H1 (cell line): Measurements from ENCODE around the gene LYSET. TPM values are rescaled to one million over a fixed set of nuclear protein-coding genes. Genes with fewer than 3 reads are reported as not detected.

Experiments used
- ASH2L ChIP-seq: fragments of 200-600, 300-600 bp; sonication (generic); IDR thresholded peaks from one replicate; pipeline ENCODE4 v1.7.1; 2017; ENCODE audit warnings: low read length
- BCL11A ChIP-seq, 2 experiments: IDR thresholded peaks; one replicate each; pipeline ENCODE4 v1.6.1; 2011; ENCODE audit warnings: low read depth in 2 of 2, low read length in 2 of 2, mild to moderate bottlenecking in 2 of 2
- FOSL1 ChIP-seq: IDR thresholded peaks from 2 replicates; pipeline ENCODE4 v1.6.1; 2011; ENCODE audit warnings: mild to moderate bottlenecking, low read depth, low read length, moderate library complexity; ENCODE audit not compliant: insufficient read depth
- NRF1 ChIP-seq: IDR thresholded peaks from 2 replicates; pipeline ENCODE4 v1.6.1; 2011; ENCODE audit warnings: mild to moderate bottlenecking, low read depth, low read length, improper control_type of control experiment
- RFX5 ChIP-seq: IDR thresholded peaks from 2 replicates; pipeline ENCODE4 v1.6.1; 2011; ENCODE audit warnings: low read depth, low read length, improper control_type of control experiment, borderline replicate concordance
- RXRA ChIP-seq: IDR thresholded peaks from 2 replicates; pipeline ENCODE4 v1.6.1; 2011; ENCODE audit warnings: low read depth, mild to moderate bottlenecking, low read length, moderate library complexity; ENCODE audit not compliant: insufficient read depth
- YY1 ChIP-seq: IDR thresholded peaks from 2 replicates; pipeline ENCODE4 v1.6.1; 2011; ENCODE audit warnings: low read depth, mild to moderate bottlenecking, low read length
- polyA plus RNA-seq, 7 experiments: library from polyadenylated mRNA; depleted of rRNA in 3 of 7; stranded (reverse) in 5 of 7; unstranded in 2 of 7; fragments of >200 nt in 5 of 7; fragments of 200-250 nt in 2 of 7; gene quantifications; 1 replicate in 5 of 7; 2 replicates in 1 of 7; 4 replicates in 1 of 7; pipeline versions ENCODE4 v1.2.1 to v1.2.3, GENCODE V29; 2011 to 2013; ENCODE audit warnings: missing spikeins in 2 of 7, mixed read lengths in 2 of 7
- total RNA-seq: library from RNA; stranded (reverse); fragmentation: NEBNext Ultra II Directional; extraction: Animal tissue kit (Norgen Biotek cat#: 25700); gene quantifications from 2 replicates; pipeline ENCODE4 v1.2.1, GENCODE V29; 2021

Gene LYSET
- total and polyA plus RNA-seq, 2 of the 8 experiments (the other 6 are each of a cell fraction or from before 2014, with no cell fraction given), result 26.2 to 26.9 TPM

- no peak for TF ChIP-seq BCL11A (IDR thresholded peaks at IDR 0.05; ENCODE audit: low read depth in 2 of 2, low read length in 2 of 2)
- no peak for TF ChIP-seq YY1
- no peak for TF ChIP-seq FOSL1
- TF ChIP-seq RFX5, result no peak
- no peak for TF ChIP-seq NRF1
- TF ChIP-seq ASH2L, result no peak
- TF ChIP-seq RXRA, result no peak
These were observed 16.1 kb downstream of the LYSET start (continued) for GRCh38 chr14:93201155-93201704.
